SJCRH30 (cell line): ENCODE data around the gene DSCAM. TPM values are rescaled to one million over a fixed set of nuclear protein-coding genes. Genes with fewer than 3 reads are reported as not detected.

Experiments used
- DNase-seq, 2 experiments: peaks; one replicate each; pipeline ENCODE4 v3.0.0-alpha.2; 2015 to 2020
- H3K27ac ChIP-seq: fragments of 250-450 bp; sonication (Bioruptor Pico); 2 replicates; pipeline ENCODE4 v1.5.1; 2020; ENCODE audit warnings: mild to moderate bottlenecking, moderate library complexity
- H3K27me3 ChIP-seq: fragments of 250-450 bp; sonication (Bioruptor Pico); 2 replicates; pipeline ENCODE4 v1.5.1; 2020; ENCODE audit warnings: mild to moderate bottlenecking, moderate library complexity
- H3K36me3 ChIP-seq: fragments of 250-450 bp; sonication (Bioruptor Pico); 2 replicates; pipeline ENCODE4 v1.5.1; 2020; ENCODE audit warnings: mild to moderate bottlenecking, moderate library complexity
- H3K4me1 ChIP-seq: fragments of 250-450 bp; sonication (Bioruptor Pico); 2 replicates; pipeline ENCODE4 v1.5.1; 2020; ENCODE audit warnings: mild to moderate bottlenecking, moderate library complexity
- H3K4me3 ChIP-seq: fragments of 250-450 bp; sonication (Bioruptor Pico); 2 replicates; pipeline ENCODE4 v1.5.1; 2020; ENCODE audit warnings: mild to moderate bottlenecking, moderate library complexity
- H3K9me3 ChIP-seq: fragments of 250-450 bp; sonication (Bioruptor Pico); replicated peaks from 2 replicates; pipeline ENCODE4 v1.5.1; 2020; ENCODE audit warnings: mild to moderate bottlenecking, moderate library complexity
- total RNA-seq: library from RNA; depleted of rRNA; stranded (reverse); fragments of >200 nt; shearing (Covaris generic); gene quantifications from 2 replicates; pipeline ENCODE4 v1.2.3, GENCODE V29; 2014

The DSCAM gene
- total RNA-seq, 1 experiment from 2014 or later, result 0.02 TPM

DNA sequence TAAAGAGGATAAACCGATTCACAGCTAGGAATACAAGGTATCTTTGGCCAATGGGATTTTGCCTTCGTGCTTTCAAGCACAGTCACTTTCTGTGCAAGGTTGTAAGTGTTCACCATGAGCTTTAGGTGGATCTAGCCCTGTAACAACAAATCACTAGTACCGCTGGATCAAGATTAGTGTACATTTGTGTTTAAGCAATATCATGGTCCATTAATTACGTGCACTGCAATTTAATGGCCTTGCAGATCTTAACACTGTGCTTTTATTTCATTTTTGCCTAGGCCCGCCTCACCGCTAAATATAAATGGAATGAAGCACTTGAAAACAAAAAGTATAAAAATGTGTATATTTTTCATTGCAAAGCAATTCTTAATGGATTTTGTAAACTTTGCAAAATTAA lies 461.1 kb downstream of the DSCAM start:
- no peaks in the 10 kb centered on the region; the same call in none of the 2 replicates for H3K27me3 ChIP-seq

DNA sequence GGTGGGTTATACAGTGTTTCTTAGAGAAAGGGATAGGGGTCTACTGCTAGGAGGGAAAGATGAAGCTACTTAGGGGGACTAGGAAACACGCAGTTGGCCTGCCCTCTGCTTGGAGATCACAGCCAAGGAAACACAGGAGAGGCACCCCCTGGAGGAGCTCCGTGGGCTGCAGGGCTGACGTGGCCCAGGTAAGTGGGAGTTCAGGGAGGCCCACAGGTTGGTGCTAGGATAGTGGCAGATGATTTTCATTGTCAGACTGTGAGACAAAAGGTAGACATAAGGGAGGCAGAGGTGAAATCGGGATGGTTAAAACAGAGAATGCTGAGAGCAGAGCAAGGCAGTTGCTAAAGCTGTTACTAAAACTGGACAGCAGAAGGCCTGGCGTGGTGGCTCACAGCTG lies 463.0 kb downstream of the DSCAM start:
- no peak overlapping the region for H3K27ac ChIP-seq
- H3K27me3 ChIP-seq, result no peaks in the 10 kb centered on the region; the same call in 1 of the 2 replicates
- no peak for DNase-seq
- H3K36me3 ChIP-seq, result no peaks in the 10 kb centered on the region
- no peak overlapping the region for H3K4me3 ChIP-seq
- H3K9me3 ChIP-seq, result no peaks in the 10 kb centered on the region
- no peaks in the 10 kb centered on the region for H3K4me1 ChIP-seq

More for the DNA sequence above, 461.1 kb downstream of the DSCAM start:
- H3K4me3 ChIP-seq, result no peak overlapping the region
- no peaks in the 10 kb centered on the region for H3K36me3 ChIP-seq
- H3K27ac ChIP-seq, result no peak overlapping the region
- H3K4me1 ChIP-seq, result no peaks in the 10 kb centered on the region
- no peak for DNase-seq
- H3K9me3 ChIP-seq, result no peaks in the 10 kb centered on the region

DNA sequence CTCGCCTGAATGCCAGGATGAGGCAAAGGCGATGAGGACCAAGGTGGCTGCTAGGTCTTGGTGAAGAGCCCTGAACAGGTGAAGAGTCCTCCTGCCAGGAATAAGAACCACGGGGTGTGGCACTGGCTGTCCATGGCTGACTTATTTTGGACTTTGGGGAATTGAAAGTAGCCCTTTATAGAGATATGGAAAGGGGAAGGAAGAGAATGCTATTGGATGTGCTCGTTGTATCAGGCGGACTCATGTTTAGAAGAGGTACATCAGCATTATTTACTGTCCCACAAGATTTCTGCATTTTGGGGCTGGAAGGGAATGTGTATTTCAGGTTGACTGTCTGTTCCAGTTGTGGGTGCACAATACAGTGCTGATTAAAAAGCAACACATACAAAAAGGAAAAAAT lies 465.8 kb downstream of the DSCAM start:
- H3K4me3 ChIP-seq, result no peak overlapping the region
- H3K4me1 ChIP-seq, result no peaks in the 10 kb centered on the region
- no peaks in the 10 kb centered on the region for H3K36me3 ChIP-seq
- no peaks in the 10 kb centered on the region; the same call in 1 of the 2 replicates for H3K27me3 ChIP-seq
- H3K27ac ChIP-seq, result no peak overlapping the region
- DNase-seq, result no peak
- H3K9me3 ChIP-seq, result no peaks in the 10 kb centered on the region

- Histone ChIP-seq H3K27me3 (no peaks in the 10 kb centered on the region; the same call in 1 of the 2 replicates), H3K4me1 (no peaks in the 10 kb centered on the region), H3K27ac (no peak overlapping the region), H3K4me3 (no peak overlapping the region), H3K9me3 (no peaks in the 10 kb centered on the region), H3K36me3 (no peaks in the 10 kb centered on the region)
- no peak for DNase-seq
Measured at GRCh38 chr21:40379881-40380810, 466.8 kb downstream of the DSCAM start.

GRCh38 chr21:40377135-40377534 lies 469.8 kb downstream of the DSCAM start:
- no peaks in the 10 kb centered on the region for H3K9me3 ChIP-seq
- no peak overlapping the region for H3K27ac ChIP-seq
- H3K36me3 ChIP-seq, result no peaks in the 10 kb centered on the region
- H3K4me3 ChIP-seq, result no peak overlapping the region
- no peaks in the 10 kb centered on the region for H3K27me3 ChIP-seq
- DNase-seq, result no peak
- H3K4me1 ChIP-seq, result no peaks in the 10 kb centered on the region

DNA sequence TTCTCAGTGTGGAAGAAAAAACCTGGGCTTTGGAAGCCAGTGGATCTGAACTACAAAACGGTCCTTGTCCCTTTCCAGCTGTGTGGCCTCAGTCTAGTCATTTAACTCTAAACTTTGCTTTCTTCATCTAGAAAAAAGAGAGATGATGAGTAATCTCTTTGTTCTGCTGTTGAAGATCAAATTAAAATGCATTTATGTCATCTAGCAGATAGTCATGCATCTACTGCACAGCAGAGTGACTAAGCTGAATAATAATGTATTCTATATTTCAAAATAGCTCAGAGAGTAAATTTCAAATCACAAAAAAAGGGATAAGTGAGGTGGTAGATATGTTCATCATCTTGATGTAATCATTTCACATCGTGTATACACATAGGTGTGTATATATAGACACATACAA lies 473.2 kb downstream of the DSCAM start:
- no peak overlapping the region for H3K4me3 ChIP-seq
- H3K4me1 ChIP-seq, result no peaks in the 10 kb centered on the region
- no peak for DNase-seq
- no peaks in the 10 kb centered on the region for H3K36me3 ChIP-seq
- H3K27ac ChIP-seq, result no peak overlapping the region
- H3K9me3 ChIP-seq, result no peaks in the 10 kb centered on the region
- H3K27me3 ChIP-seq, result no peaks in the 10 kb centered on the region

- no peak overlapping the region for H3K4me3 ChIP-seq
- no peaks in the 10 kb centered on the region for H3K36me3 ChIP-seq
- H3K27ac ChIP-seq, result no peak overlapping the region
- H3K4me1 ChIP-seq, result no peaks in the 10 kb centered on the region
- DNase-seq, result no peak
- no peaks in the 10 kb centered on the region for H3K27me3 ChIP-seq
- H3K9me3 ChIP-seq, result no peaks in the 10 kb centered on the region
Measured at GRCh38 chr21:40372506-40372905, 474.5 kb downstream of the DSCAM start.

DNA sequence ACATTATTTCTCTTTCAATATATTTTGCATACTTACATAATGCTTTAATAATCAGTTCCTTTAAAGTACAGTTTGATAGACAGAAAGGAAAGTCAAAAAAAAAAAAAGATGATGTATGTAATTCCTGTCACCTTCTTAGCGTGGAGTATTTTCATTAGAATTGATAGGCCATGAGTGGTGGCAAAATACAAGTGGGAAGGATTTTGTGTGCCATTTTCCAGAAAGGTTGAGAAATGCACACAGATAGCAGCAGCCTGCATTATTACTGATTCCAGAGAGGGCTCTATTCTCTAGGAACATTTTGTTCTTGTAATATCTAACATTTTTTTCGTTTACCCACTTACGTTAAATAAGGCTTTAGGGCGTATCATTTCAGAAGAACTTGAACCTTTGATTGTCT lies 475.6 kb downstream of the DSCAM start:
- no peak overlapping the region for H3K27ac ChIP-seq
- H3K4me3 ChIP-seq, result no peak overlapping the region

GRCh38 chr21:40356644-40357043 lies 490.3 kb downstream of the DSCAM start:
- DNase-seq, result no peak
- Histone ChIP-seq H3K4me3 (no peak overlapping the region), H3K4me1 (no peaks in the 10 kb centered on the region), H3K27me3 (no peaks in the 10 kb centered on the region), H3K36me3 (no peaks in the 10 kb centered on the region), H3K9me3 (no peaks in the 10 kb centered on the region), H3K27ac (no peak overlapping the region)

More for the DNA sequence above, 475.6 kb downstream of the DSCAM start:
- Histone ChIP-seq H3K36me3 (no peaks in the 10 kb centered on the region), H3K4me1 (no peaks in the 10 kb centered on the region), H3K27me3 (no peaks in the 10 kb centered on the region), H3K9me3 (no peaks in the 10 kb centered on the region)
- no peak for DNase-seq

- H3K27ac ChIP-seq, result no peak overlapping the region
- DNase-seq, result no peak
- H3K36me3 ChIP-seq, result no peaks in the 10 kb centered on the region
- no peak overlapping the region for H3K4me3 ChIP-seq
- no peaks in the 10 kb centered on the region for H3K9me3 ChIP-seq
- H3K4me1 ChIP-seq, result no peaks in the 10 kb centered on the region
- no peaks in the 10 kb centered on the region for H3K27me3 ChIP-seq
Measured at GRCh38 chr21:40355076-40355475, 491.9 kb downstream of the DSCAM start.

DNA sequence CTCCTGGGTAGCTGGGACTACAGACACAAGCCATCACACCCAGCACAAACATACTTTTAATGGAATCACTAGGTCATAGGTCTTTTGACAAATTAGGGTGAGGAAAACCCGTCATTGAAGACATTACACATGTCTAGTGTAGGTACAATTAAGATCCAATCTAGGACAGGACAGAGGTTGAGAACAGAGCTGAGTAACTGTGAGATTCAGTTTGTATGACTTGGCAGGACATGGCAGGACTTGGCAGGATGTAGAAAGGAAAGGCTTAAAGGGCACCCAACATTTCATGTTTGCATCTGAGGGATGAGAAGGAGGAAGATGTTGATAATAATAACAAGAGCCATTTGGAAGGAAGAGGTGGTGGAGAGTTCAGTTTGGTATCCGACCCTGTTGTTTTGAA lies 496.0 kb downstream of the DSCAM start:
- Histone ChIP-seq H3K27me3 (no peaks in the 10 kb centered on the region), H3K4me3 (no peak overlapping the region), H3K27ac (no peak overlapping the region), H3K9me3 (no peaks in the 10 kb centered on the region), H3K4me1 (no peaks in the 10 kb centered on the region), H3K36me3 (no peaks in the 10 kb centered on the region)
- DNase-seq, result no peak

GRCh38 chr21:40349591-40349990 lies 497.4 kb downstream of the DSCAM start:
- Histone ChIP-seq H3K4me1 (no peaks in the 10 kb centered on the region), H3K27me3 (no peaks in the 10 kb centered on the region), H3K27ac (no peak overlapping the region), H3K4me3 (no peak overlapping the region), H3K36me3 (no peaks in the 10 kb centered on the region), H3K9me3 (no peaks in the 10 kb centered on the region)
- DNase-seq, result no peak

DNA sequence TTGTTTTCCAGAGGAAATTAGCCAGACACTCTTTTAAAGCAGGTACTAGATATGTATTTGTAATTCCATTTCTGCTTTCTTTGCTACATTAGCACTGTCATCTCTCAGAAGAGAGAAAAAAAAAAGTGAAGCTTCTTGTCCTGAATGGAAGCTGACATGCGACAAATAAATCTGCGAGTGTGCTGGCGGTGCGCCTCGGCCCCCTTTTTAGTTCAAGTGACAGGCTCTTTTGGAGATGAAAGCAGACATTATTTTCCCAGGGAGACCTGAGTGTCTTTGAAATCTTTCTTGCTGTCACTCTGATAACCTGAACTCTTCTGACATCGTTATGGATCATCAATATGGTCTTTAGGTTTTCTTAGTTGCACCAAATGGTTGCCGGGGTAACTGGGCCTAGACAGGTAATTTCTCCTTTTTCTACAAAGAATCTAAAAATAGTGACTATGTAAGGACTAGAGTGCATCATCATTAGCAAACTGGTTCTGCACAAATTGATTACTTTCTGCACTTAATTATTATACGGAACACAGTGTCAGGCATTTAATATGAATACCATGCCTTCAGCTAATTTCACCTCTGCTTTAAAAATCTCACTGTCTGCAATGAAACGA lies 501.1 kb downstream of the DSCAM start:
- DNase-seq, result no peak
- H3K4me1 ChIP-seq, result no peaks in the 10 kb centered on the region
- H3K4me3 ChIP-seq, result no peak overlapping the region
- H3K27me3 ChIP-seq, result no peaks in the 10 kb centered on the region
- no peaks in the 10 kb centered on the region for H3K9me3 ChIP-seq
- H3K36me3 ChIP-seq, result no peaks in the 10 kb centered on the region
- H3K27ac ChIP-seq, result no peak overlapping the region

GRCh38 chr21:40340357-40340756 lies 506.6 kb downstream of the DSCAM start:
- no peak overlapping the region for H3K4me3 ChIP-seq
- no peak overlapping the region for H3K27ac ChIP-seq
- H3K4me1 ChIP-seq, result no peaks in the 10 kb centered on the region
- H3K36me3 ChIP-seq, result no peaks in the 10 kb centered on the region
- no peak for DNase-seq
- H3K9me3 ChIP-seq, result no peaks in the 10 kb centered on the region
- no peaks in the 10 kb centered on the region; the same call in 1 of the 2 replicates for H3K27me3 ChIP-seq

GRCh38 chr21:40339050-40339449 lies 507.9 kb downstream of the DSCAM start:
- H3K4me1 ChIP-seq, result no peaks in the 10 kb centered on the region
- no peak overlapping the region for H3K27ac ChIP-seq
- H3K9me3 ChIP-seq, result no peaks in the 10 kb centered on the region
- no peaks in the 10 kb centered on the region for H3K36me3 ChIP-seq
- no peak for DNase-seq
- no peak overlapping the region for H3K4me3 ChIP-seq
- no peaks in the 10 kb centered on the region; the same call in 1 of the 2 replicates for H3K27me3 ChIP-seq
